Endothelial cell of umbilical vein (primary cell): ENCODE measurements around the gene WSB1. TPM values are rescaled to one million over a fixed set of nuclear protein-coding genes. Genes with fewer than 3 reads are reported as not detected.

ENCODE experiments used
- BruUV-seq: library from RNA; stranded (reverse); fragments of 400-500 nt; replicated peaks from 2 replicates; lab custom pipeline; 2021; lab: Mats Ljungman, UMichigan
- CTCF ChIA-PET: fragments of 300-600, 350-600 bp; sonication (Branson Sonifier 250); formaldehyde crosslinking; loops from one replicate; lab custom pipeline; 2021; ENCODE audit warnings: antibody characterized with exemption, inconsistent platforms; lab: Charles Lee
- POLR2A ChIA-PET: fragments of 300-600, 350-600 bp; sonication (Branson Sonifier 250); formaldehyde crosslinking; loops from one replicate; lab custom pipeline; 2021; ENCODE audit warnings: antibody characterized with exemption, inconsistent platforms; lab: Charles Lee
- DNase-seq: peaks from one replicate; pipeline ENCODE4 v3.0.0-alpha.2; 2011; ENCODE audit warnings: low read depth, low spot score
- FAIRE-seq: peaks from 2 replicates; lab custom pipeline; 2011; peaks lifted over from hg19 to GRCh38; lab: Jason Lieb, UNC
- H2AFZ ChIP-seq: 2 replicates; pipeline ENCODE4 v1.6.0; 2012; ENCODE audit warnings: low read depth, low read length, control low read depth, inconsistent platforms
- H3K27ac ChIP-seq: 2 replicates; pipeline ENCODE4 v1.5.1; 2011; ENCODE audit warnings: low read depth, mild to moderate bottlenecking, control low read depth, low read length, moderate library complexity; ENCODE audit not compliant: insufficient read depth
- H3K27me3 ChIP-seq, 2 experiments: 2 replicates each; pipeline versions ENCODE4 v1.6.0 to v1.6.1; 2011; ENCODE audit warnings: low read length in 2 of 2, mixed read lengths in 1 of 2; ENCODE audit not compliant: control insufficient read depth in 2 of 2, insufficient read depth in 2 of 2
- H3K36me3 ChIP-seq, 2 experiments: 2 replicates in 1 of 2; 3 replicates in 1 of 2; pipeline ENCODE4 v1.5.1; 2011; ENCODE audit warnings: low read length in 2 of 2, mild to moderate bottlenecking in 1 of 2, moderate library complexity in 1 of 2; ENCODE audit not compliant: control insufficient read depth in 2 of 2, insufficient read depth in 2 of 2; ENCODE audit errors: extremely low read depth in 1 of 2
- H3K4me1 ChIP-seq: 3 replicates; pipeline ENCODE4 v1.5.1; 2011; ENCODE audit warnings: mild to moderate bottlenecking, low read length; ENCODE audit not compliant: control insufficient read depth, insufficient read depth; ENCODE audit errors: extremely low read depth
- H3K4me2 ChIP-seq: 2 replicates; pipeline ENCODE4 v1.6.1; 2011; ENCODE audit warnings: low read length, control low read depth, mixed read lengths; ENCODE audit not compliant: insufficient read depth
- H3K4me3 ChIP-seq, 3 experiments: fragments of 200-600 bp in 1 of 3; sonication (generic), shearing (Covaris generic) in 1 of 3; replicated peaks in 1 of 3; 2 replicates each; pipeline ENCODE4 v1.5.1; 2011 to 2016; ENCODE audit warnings: control low read depth in 3 of 3, low read length in 3 of 3, mild to moderate bottlenecking in 2 of 3, inconsistent platforms in 1 of 3, low read depth in 1 of 3, moderate library complexity in 1 of 3; ENCODE audit not compliant: insufficient read depth in 1 of 3
- H3K79me2 ChIP-seq: 2 replicates; pipeline ENCODE4 v1.6.0; 2012; ENCODE audit warnings: low read length, inconsistent platforms; ENCODE audit not compliant: control insufficient read depth, insufficient read depth
- H3K9ac ChIP-seq: replicated peaks from 2 replicates; pipeline ENCODE3; 2011; ENCODE audit warnings: low read length, control low read depth; ENCODE audit not compliant: insufficient read depth; ENCODE audit errors: extremely low read depth
- H3K9me1 ChIP-seq: replicated peaks from 3 replicates; pipeline ENCODE4 v1.6.0; 2011; ENCODE audit warnings: mild to moderate bottlenecking, low read length; ENCODE audit not compliant: control insufficient read depth, insufficient read depth; ENCODE audit errors: extremely low read depth
- H3K9me3 ChIP-seq: replicated peaks from 2 replicates; pipeline ENCODE4 v1.5.1; 2012; ENCODE audit warnings: low read length, inconsistent platforms; ENCODE audit not compliant: control insufficient read depth, insufficient read depth
- H4K20me1 ChIP-seq: replicated peaks from 2 replicates; pipeline ENCODE3; 2011; ENCODE audit warnings: mild to moderate bottlenecking, low read length; ENCODE audit not compliant: control insufficient read depth, insufficient read depth; ENCODE audit errors: extremely low read depth
- EZH2 ChIP-seq: IDR thresholded peaks from 2 replicates; pipeline ENCODE4 v1.6.1; 2012; ENCODE audit warnings: borderline replicate concordance, low read depth, mild to moderate bottlenecking, moderate library complexity, low read length, inconsistent platforms; ENCODE audit not compliant: severe bottlenecking
- FOS ChIP-seq: IDR thresholded peaks from 2 replicates; pipeline ENCODE4 v1.6.1; 2011; ENCODE audit warnings: mild to moderate bottlenecking, low read length, moderate library complexity, borderline replicate concordance; ENCODE audit not compliant: insufficient read depth
- JUN ChIP-seq: IDR thresholded peaks from 2 replicates; pipeline ENCODE4 v1.6.1; 2011; ENCODE audit warnings: borderline replicate concordance, low read depth; ENCODE audit not compliant: insufficient read length, insufficient read depth
- MYC ChIP-seq: IDR thresholded peaks from one replicate; pipeline ENCODE4 v1.6.1; 2011; ENCODE audit warnings: mild to moderate bottlenecking, low read depth, low read length
- POLR2A ChIP-seq: IDR thresholded peaks from 2 replicates; pipeline ENCODE4 v1.6.1; 2012; ENCODE audit warnings: low read depth, mild to moderate bottlenecking, control low read depth, low read length
- dilution Hi-C: fragments of 300-500 bp; cut with MboI; formaldehyde crosslinking; loops from one replicate; pipeline ENCODE4 v1.15.0; 2019; ENCODE audit warnings: low sequenced_read_pairs; ENCODE audit not compliant: extremely low pct_ligation_motif_present
- intact Hi-C: fragments of 100-400 bp; cut with micrococcal nuclease; formaldehyde crosslinking; loops from one replicate; pipeline ENCODE4 v1.10.0; 2022
- polyA plus RNA-seq, 4 experiments: library from polyadenylated mRNA; depleted of rRNA in 3 of 4; stranded (reverse) in 3 of 4; unstranded in 1 of 4; fragments of >200 nt; gene quantifications; 2 replicates each; pipeline versions ENCODE4 v1.2.1 to v1.2.3, GENCODE V29; 2011 to 2012; ENCODE audit warnings: missing spikeins in 1 of 4
- total RNA-seq: library from RNA; stranded (reverse); gene quantifications from 2 replicates; pipeline ENCODE4 v1.2.3, GENCODE V29; 2021
- TF ChIP-seq, protein P1 (sequence below), 2 donors: IDR thresholded peaks; 1 replicate in 1 of 2; 2 replicates in 1 of 2; pipeline ENCODE4 v1.5.1; 2011; ENCODE audit warnings: low read length in 2 of 2, mild to moderate bottlenecking in 2 of 2, moderate library complexity in 2 of 2, control low read depth in 1 of 2, inconsistent platforms in 1 of 2, low read depth in 1 of 2; ENCODE audit not compliant: insufficient read depth in 1 of 2; ENCODE audit errors: extremely low read depth in 1 of 2
- TF ChIP-seq, protein P2 (sequence below): IDR thresholded peaks from 2 replicates; pipeline ENCODE4 v1.6.1; 2011; ENCODE audit not compliant: insufficient read depth, insufficient read length

Gene WSB1
- total and polyA plus RNA-seq, 2 donors (not counting 3 experiments of a cell fraction or from before 2014, with no cell fraction given) = 471 to 736 TPM

DNA sequence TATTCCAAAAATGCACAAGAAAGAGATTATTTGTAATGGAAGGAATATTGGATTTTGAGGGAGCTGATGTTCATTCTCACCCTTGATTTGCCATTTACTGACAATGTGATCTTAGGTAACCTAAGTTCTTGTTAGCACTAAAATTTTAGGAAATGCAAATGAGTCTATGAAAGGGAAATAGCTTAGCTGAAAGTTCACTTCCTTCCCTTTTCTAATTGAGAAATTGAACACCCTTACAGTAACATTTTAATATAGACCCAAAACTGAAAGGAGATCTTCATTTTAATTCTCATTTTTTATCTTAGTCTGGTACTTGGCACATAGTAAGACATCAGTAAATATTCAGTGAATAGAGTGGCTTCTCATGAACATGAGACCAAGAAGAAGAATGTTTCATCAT, 10.9 kb upstream of the WSB1 start:
- ChIA-PET CTCF (interaction anchor here (1.2 to 2.9 kb wide), 4 partner anchors 12 to 46 kb away, joined by 4 to 13 read pairs (median 6); partner anchors contain the start of gene WSB1), POLR2A (no interaction called here)
- Histone ChIP-seq H3K9me1 (no peaks in the 10 kb centered on the region), H3K4me3 (no peak overlapping the region), H2AFZ (no peak overlapping the region), H4K20me1 (no peaks in the 10 kb centered on the region), H3K4me1 (peaks cover 30% of the 10 kb centered on the region), H3K4me2 (no peak overlapping the region), H3K36me3 (no peaks in the 10 kb centered on the region), H3K27ac (no peak overlapping the region), H3K27me3 (no peaks in the 10 kb centered on the region), H3K79me2 (no peaks in the 10 kb centered on the region), H3K9ac (no peak overlapping the region), H3K9me3 (no peaks in the 10 kb centered on the region)
- dilution Hi-C loops = no loop called here
- DNase-seq (no peak), FAIRE-seq (no peak)
- no TSS peak for BruUV-seq
- TF ChIP-seq MYC = no peak
- TF ChIP-seq, protein P1, sequence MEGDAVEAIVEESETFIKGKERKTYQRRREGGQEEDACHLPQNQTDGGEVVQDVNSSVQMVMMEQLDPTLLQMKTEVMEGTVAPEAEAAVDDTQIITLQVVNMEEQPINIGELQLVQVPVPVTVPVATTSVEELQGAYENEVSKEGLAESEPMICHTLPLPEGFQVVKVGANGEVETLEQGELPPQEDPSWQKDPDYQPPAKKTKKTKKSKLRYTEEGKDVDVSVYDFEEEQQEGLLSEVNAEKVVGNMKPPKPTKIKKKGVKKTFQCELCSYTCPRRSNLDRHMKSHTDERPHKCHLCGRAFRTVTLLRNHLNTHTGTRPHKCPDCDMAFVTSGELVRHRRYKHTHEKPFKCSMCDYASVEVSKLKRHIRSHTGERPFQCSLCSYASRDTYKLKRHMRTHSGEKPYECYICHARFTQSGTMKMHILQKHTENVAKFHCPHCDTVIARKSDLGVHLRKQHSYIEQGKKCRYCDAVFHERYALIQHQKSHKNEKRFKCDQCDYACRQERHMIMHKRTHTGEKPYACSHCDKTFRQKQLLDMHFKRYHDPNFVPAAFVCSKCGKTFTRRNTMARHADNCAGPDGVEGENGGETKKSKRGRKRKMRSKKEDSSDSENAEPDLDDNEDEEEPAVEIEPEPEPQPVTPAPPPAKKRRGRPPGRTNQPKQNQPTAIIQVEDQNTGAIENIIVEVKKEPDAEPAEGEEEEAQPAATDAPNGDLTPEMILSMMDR (IDR thresholded peaks at IDR 0.05; ENCODE audit: extremely low read depth in 1 of 2, insufficient read depth in 1 of 2, low read depth in 1 of 2, low read length in 2 of 2) = no peak
- TF ChIP-seq, protein P2, sequence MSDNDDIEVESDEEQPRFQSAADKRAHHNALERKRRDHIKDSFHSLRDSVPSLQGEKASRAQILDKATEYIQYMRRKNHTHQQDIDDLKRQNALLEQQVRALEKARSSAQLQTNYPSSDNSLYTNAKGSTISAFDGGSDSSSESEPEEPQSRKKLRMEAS = no peak
- no peak for TF ChIP-seq JUN
- TF ChIP-seq POLR2A = no peak
- intact Hi-C loops = no loop called here

DNA sequence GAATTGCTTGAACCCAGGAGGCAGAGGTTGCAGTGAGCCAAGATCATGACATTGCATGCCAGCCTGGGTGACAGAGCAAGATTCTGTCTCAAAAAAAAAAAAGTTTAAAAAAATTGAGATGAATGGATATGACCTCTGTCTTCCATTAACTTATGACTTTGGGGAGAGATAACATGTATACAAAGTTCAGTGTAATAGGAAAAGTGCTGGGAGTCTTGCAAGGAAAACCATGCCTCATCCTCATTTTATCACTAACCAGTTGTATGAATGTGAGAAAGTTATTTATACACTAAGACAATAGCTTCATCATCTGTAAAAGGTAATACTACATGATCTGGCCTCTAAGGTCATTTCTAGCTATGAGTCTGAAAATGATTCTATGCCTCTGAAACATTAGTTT, 10.2 kb upstream of the WSB1 start:
- H3K9me3 ChIP-seq = no peaks in the 10 kb centered on the region
- BruUV-seq = no TSS peak
- H4K20me1 ChIP-seq = no peaks in the 10 kb centered on the region
- no peak overlapping the region for H3K27ac ChIP-seq
- H3K9ac ChIP-seq = no peak overlapping the region
- FAIRE-seq = no peak
- H3K4me1 ChIP-seq = peaks cover 30% of the 10 kb centered on the region
- no peak overlapping the region for H2AFZ ChIP-seq
- no peak for TF ChIP-seq EZH2
- no peak for TF ChIP-seq FOS
- TF ChIP-seq, protein P2 = no peak
- TF ChIP-seq POLR2A = no peak
- TF ChIP-seq, protein P1 (IDR thresholded peaks at IDR 0.05; ENCODE audit: extremely low read depth in 1 of 2, insufficient read depth in 1 of 2, low read depth in 1 of 2, low read length in 2 of 2) = no peak
- ChIA-PET CTCF (interaction anchor here (0.5 to 2.9 kb wide), 6 partner anchors 11 to 316 kb away, joined by 3 to 13 read pairs (median 6); partner anchors contain the start of gene WSB1), POLR2A (no interaction called here)
- no peaks in the 10 kb centered on the region for H3K27me3 ChIP-seq
- no peaks in the 10 kb centered on the region for H3K9me1 ChIP-seq
- no peak overlapping the region for H3K4me3 ChIP-seq
- H3K79me2 ChIP-seq = no peaks in the 10 kb centered on the region
- dilution Hi-C loops = no loop called here
- H3K36me3 ChIP-seq = no peaks in the 10 kb centered on the region
- intact Hi-C loops = no loop called here
- no peak for DNase-seq
- H3K4me2 ChIP-seq = no peak overlapping the region
